ENCODE measurements around the gene PARP8.

DNA sequence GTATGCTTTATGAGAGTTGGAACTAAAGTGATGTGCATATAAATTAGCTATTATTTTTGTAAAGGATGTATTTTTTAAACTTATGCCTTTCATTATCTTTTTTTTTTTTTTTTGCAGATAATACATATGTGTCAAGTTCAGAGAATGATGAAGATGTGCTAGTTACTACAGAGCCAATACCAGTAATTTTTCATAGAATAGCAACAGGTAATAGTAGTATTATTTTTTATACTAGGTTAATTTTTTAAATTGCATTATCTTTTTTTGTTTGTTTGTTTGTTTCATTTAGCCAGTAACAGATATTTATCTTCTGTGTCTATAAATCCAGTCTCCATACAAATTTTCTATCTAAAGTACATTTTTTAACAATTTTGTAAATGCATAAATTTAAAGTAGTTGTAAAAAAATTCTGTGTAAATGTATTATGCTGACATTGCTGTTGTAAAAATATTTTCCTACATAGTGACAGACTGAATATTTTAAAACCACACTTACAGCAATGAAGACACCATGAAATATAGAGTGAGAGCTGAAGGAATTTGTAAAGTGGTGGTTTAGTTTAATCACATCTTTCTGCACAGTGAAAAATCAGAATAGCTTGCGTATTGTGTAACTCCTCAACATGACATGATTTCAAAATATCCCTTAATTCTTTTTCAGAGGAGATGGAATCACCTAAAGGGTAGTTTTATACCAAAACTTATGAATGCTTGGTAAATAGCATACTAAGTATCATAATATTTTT lies 93.3 kb downstream of the PARP8 start:
- TF ChIP-seq CTCF (IDR thresholded peaks at IDR 0.05) (no peak), EP300 (IDR thresholded peaks at IDR 0.05) (no peak)

Measured in ovary (tissue), 3 donors.